ENCODE measurements around the gene WFIKKN2.
A peak's percentile ranks its signal among the peaks of the same experiment; 100 is the strongest.

The WFIKKN2 gene

DNA sequence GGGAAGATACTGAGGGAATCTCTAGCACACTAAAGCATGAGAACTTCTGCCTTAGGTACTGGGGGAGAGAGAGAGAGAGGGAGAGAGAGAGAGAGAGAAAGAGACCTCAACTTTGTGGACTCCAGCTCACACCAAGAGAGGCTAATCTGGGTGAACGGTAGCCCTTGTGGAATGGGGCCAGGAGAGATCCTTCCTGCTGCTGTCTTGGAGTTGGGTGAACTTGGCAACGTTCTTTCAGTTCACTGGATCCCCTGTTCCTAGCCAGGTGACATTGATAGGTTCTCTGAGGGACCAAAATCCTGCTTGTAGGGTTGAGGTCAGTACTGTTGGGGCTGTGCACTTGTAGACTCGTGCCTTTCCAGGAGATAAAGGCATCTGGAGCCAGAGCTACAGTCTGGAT lies 26.5 kb upstream of the WFIKKN2 start:
- DNase-seq = no peak

DNA sequence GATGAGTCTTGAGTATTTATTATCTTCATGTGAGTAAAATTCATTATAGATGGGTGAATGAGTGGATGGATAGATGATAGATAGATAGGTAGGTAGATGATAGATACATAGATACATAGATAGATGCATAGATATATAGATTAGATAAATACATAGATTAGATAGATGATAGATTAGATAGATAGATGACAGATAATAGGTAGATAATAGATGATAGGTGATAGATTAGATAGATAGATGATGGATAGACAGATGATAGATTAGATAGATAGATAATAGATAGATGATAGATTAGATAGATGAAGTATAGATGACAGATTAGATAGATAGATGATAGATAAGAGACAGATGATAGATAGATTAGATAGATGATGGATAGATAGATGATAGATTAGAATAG lies 21.8 kb upstream of the WFIKKN2 start:
- no peak for DNase-seq

DNA sequence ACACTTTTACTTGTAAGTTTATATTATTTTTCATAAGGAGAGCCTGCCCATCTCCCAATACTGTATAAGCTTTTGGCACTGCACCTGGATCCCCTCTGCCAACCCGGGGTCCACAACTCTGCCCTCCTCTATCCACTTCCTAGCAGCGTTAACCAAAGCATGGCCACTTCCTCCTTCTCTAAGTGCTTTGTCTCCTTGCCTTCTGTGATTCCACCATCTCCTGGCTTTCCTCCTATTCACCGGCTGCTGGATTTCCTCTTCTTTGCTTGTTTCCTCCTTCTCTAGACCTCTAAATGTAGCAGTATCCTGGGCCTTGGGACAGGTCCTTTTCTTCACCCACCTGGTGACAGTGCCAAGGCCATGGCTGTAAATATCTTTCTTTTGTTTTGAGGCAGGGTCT lies 20.0 kb upstream of the WFIKKN2 start:
- DNase-seq = no peak

DNA sequence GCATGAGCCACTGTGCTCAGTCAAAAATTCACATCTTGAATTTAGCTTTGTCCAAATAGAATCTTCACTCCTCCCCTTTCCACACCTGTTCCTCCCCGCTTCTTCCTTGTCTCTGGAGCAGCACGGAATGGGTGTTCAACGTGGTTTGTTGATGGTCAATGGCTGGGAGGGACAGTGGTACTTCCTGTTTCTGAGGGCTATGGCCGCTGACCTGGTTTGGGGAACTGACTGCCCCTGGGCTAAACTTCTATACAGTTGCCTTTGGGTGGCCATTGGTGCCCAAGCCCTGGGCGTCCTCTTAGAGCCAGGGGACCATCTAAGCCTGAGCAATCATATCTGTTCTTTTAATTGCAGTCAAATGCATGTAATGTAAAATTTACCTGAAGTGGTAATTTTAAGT lies 19.1 kb upstream of the WFIKKN2 start:
- peak; percentile 12 for DNase-seq

DNA sequence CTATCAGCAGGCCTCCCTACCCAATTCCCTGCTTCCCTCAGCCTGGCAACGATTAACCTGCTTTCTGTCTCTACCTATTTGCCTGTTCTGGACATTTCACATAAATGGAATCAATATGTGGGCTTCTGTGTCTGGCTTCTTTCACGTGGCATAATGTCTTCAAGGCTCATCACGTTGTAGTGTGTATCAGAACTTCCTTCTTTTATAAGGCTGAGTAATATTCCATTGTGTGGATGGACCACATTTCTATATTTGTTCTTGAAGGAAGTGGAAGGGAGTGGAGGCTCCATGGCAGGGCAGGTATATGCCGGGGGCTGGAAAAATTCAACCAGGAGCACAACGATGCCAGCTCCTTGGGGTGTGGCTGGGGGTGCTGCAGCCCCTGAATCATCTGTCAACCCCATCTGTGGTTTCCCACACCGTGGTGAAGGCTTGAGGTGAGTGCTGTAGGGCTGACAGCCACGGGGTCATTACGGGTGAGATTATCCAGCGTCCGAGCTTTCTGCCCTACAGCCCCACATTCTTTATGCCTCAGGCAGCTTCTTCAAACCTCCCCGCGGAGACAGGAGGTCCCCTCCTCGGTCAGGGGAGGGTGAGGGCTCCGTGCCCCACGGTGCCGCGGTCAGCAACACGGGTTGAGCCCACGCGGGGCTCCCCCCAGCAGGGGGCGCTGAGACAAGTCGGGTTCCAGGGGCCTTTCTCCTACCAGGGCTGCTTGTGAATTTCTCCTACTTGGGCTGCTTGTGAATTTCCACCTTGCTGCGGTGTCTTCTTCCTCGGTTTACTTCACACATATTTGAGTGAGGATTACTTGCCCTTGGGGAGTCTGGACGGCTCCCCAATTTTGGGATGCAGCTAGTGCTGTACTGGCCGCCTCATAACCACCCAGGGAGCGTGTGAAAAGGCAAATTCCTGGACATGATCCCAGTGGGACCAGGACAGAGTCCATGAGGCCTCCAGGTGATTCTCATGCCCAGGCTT lies 18.3 kb upstream of the WFIKKN2 start:
- DNase-seq = peak; percentile 45

DNA sequence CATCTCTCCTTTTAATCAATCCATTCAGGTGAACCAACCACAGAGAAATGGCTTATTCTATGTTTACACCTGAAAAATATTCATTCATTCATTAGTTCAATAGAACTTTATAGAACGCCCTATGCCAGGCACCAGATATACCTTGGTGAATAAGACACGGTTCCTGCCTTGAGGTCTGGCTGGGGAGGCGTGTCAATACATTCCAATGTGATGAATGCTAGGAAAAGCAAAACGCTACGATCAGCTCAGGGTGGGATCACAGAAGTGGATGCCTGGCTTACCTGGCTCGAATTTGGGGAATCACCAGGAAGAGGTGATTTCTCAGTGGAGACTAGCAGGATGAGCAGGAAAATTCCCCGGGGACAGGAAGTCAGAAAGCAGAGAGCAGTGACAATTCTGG lies 17.5 kb upstream of the WFIKKN2 start:
- no peak for DNase-seq

DNA sequence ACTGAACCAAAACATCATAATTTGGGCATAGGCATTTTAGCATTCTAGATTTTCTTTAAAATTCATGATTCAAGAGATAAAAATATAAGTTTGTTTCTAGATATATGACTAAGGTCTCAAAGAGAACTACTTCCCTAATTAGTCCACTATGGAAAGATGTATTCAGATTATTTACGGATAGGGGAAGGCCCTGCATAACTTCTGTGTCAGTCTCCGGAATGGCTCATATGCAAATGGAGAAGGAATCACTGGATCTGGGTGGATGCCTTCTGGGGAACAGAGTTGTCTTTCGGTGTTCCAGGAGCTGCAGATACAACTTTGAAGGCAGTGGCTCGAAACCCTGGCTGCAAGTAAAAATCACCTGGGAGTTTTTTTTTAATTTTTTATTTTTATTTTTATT lies 17.1 kb upstream of the WFIKKN2 start:
- no peak for DNase-seq

DNA sequence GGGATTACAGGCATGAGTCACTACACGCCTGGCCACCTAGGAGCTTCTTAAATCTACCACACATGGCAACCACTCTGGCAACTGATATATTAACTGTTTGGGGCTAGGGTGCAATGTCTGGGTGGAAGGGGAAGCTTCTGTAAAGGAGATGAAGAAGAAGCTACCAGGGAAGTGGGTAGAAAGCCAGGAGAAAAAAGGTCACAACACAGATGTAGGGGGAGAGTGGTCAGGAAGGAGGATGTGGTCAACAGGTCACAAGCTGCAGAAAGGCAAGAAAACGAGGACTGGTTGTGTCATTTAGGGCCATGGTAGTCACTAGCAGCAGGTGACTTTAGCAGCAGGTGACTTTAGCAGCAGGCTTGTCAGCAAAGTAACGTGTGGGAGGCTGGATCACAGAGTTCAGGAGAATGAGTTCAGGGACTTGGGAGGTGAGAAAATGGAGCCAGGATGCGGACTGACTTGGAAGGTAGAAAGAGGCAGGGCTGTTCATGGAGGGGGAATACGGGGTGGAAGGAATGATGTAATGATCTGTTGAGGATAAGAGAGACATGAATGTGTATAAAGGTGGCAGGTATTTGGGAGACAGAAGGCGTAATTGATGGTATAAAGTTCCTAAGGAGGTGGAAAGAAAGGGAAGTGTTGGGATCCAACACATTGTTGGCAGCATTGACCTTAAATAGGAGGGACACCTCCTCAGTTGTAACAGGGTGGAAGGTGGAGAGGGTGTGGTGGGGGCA lies 16.3 kb upstream of the WFIKKN2 start:
- no peak for DNase-seq

DNA sequence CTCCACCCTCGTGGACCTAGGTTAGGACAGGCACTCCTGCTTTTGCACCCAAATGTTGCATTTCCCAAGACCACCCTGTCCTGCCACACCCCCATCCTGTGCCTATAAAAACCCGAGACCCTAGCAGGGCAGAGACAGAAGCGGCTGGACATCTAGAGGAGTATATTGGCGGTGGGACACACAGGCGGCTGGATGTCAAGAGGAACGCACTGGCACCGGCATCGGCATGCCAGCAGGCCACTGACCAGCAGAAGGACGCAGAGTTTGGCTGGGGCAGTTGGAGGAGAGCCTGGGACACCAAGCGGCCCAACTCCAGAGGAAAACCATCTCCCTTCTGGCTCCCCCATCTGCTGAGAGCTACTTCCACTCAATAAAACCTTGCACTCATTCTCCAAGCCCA lies 14.7 kb upstream of the WFIKKN2 start:
- DNase-seq = no peak

DNA sequence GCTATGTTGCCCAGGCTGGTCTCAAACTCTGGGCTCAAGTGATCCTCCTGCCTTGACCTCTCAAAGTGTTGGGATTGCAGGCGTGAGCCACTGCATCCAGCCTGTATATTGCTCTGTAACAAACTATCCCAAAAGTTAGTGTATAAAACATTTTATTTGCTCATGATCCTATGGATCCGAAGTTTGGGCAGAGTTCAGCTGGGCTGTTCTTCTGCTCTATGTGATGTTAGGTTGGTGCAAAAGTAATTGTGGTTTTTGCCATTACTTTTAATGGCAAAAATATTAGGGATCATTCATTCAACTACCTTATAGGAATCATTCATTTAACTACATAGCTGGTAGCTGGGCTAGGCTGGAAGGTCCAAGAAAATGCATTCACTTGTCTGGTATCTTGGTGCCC lies 12.8 kb upstream of the WFIKKN2 start:
- DNase-seq = no peak

DNA sequence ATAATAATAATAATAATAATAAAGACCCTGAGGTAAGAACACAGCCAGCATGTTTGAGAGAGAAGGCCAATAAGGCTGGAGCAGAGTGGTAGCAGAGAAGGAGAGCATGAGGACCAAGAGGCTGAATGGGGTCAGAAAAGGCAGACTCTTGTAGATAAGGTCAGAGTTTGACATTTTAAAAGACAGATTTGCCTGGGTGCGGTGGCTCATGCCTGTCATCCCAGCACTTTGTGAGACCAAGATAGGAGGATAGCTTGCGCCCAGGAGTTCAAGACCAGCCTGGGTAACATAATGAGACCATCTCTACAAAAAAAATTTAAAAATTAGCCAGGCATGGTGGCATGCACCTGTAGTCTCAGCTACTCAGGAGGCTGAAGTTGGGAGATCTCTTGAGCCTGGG lies 11.0 kb upstream of the WFIKKN2 start:
- no peak for DNase-seq

DNA sequence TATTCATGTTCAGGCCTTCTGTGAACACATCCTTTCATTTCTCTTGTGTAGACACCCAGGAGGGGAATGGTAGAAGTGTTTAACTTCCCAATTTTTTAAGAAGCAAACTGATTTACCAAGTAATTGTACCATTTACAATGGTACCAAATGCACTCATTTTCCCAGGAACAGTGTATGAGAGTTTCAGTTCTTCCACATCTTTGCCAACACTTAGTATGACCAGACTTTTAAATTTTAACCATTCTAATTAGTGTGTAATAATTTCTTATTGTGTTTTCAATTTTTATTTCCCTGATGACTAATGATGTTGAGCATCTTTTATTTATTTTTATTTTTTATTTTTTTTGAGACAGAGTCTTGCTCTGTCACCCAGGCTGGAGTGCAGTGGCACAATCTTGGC lies 10.2 kb upstream of the WFIKKN2 start:
- no peak for DNase-seq

DNA sequence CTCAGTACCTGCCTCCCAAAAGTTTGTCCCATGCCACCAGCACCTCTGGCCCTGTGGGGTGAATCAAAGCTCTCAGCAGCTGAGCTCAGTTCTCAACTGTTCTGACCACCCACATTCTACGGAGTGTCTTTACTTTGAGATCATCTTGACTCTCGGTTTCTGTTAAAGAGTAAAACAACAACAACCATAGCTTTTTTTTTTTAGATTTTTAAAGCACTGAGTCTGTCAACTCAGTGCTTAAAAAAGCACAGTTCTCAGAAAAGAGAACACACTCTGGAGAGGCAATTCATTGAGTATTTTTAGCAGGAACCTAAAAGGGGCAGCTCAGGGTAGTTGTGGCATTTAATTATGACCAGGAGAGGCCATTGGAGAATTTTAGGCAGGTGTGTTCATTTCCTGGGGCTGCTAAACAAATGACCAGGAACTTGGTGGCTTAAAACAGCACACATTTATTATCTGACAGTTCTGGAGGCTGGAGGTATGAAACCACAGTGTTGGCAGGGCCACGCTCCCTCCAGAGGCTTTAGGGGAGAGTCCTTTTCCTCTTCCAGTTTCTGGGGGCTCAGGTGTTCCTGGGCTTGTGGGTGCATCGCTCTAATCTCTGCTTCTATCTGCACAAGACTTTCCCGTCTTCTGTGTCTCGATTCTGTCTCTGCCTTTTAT lies 6.7 kb upstream of the WFIKKN2 start:
- no peak for DNase-seq

DNA sequence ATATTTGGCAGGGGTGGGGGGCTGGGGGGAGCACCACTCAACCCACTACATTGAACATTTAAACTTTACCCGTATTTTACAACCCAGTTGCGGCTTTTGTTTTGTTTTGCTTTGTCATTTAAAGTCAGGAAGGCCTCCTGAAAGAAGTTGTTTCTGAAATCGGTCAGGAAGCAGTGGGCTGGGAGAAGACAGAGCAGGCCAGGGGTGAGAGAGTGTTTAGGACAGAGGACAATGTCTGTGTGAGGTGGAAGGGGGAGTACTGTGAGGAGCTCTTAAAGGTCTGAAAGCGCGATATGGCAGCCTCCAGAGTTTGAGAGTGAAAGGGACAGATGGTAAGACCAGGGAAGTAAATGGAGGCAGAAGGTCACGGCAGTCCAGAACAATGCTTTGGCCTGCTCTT lies 6.1 kb upstream of the WFIKKN2 start:
- DNase-seq = no peak

DNA sequence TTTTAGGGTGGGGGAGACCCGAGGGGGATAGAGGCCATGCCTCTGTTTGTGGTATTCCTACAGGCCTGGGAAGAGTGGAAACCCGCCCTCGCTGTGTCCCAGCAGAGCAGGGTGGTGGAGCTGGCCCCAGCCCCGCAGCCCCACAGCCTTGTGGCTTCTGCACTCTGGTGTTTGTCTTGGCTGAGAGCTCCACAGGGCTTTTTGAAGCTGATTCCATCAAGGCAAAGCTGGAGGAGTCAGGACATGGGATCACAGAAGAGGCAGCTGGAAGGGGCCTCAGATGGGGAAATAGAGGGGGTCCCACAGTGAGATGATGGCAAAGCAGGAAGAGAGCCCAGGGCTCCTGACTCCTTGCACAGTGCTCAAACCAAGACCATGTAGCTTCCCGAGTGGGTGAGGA lies 5.0 kb upstream of the WFIKKN2 start:
- DNase-seq = no peak

DNA sequence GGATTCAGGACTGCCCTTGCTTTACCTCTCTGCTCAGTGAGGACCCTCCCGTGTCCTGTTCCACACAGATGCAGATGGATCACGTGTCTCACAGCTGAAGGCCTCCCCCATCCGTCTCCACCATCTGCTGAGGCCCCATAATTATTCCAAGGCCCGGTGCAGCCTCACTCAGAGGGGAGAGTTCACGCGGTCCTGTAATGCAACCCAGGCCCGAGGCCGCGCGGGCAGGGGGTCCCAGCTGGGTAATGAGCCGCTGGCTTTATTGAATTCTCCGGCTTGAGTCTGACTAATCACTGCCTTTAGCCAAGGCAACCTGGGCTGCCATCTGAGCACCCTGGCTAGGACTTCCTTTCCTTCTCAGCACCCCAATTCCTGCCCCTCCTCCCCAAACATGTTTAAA lies 4.4 kb upstream of the WFIKKN2 start:
- no peak for DNase-seq

DNA sequence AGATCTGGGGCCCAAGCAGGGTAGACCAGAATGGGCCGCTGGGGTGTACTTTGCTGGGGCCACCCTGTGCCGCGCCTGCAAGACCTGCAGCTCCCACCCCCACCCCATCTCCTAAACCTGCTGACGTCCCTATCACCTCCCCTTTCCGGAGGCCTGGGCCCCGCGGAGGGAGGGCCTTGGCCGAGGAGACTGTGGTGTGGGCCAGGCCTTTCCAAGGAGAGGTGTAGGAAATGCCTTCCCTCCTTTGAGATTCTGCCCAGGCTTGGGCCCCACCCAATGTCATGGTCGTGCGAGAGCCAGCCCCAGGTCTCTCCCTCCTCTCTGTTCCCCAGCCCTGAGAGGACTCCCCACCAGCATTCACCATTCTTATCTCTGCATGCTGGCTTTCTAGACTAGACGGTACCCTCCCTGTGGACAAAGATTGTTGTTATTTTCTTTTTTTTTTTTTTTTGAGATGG lies 3.9 kb upstream of the WFIKKN2 start:
- DNase-seq = no peak

DNA sequence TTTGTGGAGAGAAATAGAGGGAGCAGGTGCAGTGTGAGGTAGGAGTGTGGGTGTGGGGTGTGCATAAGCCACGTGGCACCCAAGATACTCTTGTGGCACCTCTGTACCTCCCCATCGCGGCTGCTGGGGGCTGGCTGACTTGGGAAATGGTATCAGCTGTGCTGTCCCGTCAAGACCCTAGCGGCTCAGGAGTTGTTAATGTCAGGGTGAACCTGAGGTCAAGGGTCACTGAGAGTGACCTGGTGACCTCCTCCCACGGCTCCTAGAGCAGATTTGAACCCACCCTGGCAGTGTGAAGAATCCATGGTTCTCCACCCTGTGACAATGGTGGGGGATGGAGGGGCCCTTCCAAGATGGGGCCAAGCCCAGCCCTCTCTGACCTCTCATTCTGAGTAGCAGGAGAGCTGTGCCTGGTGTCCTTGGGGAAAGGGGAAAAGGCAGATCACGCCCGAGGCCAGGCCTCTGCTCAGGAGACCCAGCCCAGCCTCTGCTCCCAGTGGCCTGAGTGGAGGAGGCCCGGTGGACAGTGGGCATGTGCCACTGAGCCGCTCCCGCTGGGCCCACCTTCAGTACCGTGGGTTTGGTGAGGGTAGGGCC lies 3.0 kb upstream of the WFIKKN2 start:
- DNase-seq = no peak

DNA sequence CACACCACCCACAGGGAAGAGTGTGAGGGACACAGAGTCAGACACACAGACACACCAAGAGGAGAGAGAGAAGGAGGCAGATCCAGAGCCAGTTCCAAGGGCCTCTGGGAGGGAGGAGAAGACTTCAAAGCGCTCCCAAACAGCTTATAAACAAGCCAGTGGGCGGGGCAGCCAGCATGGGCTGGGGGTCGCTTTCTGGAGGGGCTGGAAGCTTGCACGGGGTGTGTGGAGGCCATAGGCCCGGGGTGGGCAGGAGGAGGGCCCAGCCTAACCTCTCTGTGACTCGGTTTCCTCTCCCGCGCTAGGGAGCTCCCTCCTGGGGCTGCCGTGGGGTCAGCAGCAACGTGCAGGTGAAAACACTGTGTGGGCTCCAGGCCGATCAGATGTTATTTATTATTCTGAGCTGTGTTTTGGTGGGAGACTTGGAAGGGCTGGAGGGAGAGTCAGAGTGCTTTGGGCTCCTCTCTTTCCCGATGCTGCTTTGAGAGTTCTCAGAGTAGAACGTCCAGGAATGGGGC lies 2.5 kb upstream of the WFIKKN2 start:
- no peak for DNase-seq

DNA sequence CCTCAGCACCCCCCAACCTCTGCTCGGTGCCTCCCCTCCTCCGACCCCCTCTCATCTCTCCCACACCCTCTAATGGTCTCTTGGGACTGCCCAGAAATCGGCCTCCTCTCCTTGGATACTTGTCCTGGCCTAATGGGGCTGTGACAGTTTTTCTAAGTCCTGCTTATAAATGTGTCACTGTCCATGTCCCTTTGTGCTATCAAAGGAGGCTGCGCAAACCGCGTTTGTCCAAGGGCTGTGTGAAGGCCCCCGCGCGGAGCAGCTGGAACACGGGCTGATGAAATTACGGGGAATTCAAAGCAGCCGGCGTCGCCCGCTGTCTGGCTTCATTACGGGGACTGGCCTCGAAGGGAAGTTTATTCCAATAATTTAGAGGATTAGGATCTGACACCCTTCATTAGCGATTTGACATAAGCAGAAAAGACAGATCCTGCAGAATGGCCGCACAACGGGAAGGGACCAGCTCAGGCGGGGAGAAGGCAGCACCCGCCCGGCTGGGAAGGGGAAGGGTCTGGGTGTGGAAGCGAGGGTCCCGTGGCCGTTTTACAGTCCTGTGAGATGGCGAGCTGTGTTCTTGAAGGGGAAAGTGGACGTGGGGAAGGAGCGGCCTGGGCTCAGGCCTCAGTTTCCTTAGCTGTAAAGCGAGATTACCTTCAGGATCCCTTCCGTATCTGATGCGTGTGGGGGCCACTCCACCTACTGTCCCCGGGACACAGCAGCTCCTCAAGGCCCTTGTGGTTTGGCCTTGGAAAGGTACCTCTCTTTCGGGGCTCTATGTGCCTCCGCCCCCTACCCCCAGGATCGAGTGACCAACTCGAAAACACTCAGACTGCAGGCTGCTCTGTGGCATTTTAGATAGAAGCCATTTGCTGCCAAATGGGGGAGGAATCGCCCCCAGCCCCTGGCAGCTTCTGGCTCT lies 1.6 kb upstream of the WFIKKN2 start:
- no peak for DNase-seq

DNA sequence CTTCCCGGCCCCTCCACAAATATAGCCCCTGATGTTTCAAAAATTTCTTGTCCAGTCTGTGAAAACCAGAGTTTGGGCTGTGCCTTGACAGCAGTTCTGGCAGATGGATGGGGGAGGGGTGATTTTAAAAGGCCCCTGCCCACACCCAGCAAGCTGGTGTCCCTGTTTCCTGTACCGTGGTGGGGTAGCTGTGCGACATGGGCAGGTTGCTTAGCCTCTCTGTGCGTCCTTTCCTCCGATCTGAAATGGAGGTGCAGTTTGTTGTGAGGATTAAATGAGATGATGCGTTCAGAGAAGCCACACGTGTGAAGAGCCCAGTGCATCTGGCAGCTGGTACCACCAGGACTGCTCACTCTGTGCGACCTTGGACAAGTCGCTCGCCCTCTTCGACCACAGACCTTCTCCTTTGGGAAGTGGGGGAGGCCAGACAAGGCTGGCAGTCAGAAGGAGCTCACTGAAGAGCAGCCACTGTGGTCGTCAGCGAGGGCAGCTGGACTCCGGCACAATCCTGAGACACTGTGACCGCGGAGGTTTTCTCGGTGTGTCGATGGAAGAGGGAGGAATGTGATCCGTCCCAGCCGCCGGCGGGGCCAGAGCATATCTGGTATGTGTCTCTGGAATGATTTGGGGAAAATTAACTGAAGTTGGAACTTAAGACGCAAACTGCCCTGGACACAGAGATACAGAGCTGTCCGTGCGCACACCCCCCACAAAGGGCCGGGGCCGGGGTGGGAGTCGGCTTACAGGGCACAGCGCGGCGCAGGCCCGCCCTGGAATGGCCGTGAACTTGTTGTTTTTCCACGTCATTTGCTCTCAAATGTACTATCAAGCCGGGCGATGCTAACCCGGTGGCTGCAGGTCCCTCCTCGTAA lies 721 bp upstream of the WFIKKN2 start:
- DNase-seq = no peak

Data from CD4-positive, alpha-beta T cell treated with Interferon gamma for 1 hour (primary cell).